ENCODE data around the gene TAPT1.

DNA sequence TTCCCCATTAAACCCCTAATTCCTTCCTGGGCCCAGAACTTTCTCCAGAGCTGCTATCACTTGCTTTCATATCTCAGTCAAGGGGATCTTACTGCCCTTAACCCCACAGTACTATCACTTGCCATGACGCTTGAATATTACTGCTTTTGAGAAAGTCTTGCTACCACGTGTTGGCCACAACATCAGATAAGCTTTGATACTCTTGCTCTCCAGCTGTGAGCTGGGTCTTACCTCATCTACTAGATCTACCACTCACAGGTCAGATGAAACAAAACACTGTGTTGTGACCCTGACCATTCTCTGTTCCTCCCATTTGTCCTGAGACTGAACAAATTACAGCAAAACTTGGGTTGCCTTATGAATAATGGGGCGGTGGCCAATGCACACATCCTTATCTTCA is 12.1 kb upstream of the TAPT1 start:
- TF ChIP-seq, protein P1, sequence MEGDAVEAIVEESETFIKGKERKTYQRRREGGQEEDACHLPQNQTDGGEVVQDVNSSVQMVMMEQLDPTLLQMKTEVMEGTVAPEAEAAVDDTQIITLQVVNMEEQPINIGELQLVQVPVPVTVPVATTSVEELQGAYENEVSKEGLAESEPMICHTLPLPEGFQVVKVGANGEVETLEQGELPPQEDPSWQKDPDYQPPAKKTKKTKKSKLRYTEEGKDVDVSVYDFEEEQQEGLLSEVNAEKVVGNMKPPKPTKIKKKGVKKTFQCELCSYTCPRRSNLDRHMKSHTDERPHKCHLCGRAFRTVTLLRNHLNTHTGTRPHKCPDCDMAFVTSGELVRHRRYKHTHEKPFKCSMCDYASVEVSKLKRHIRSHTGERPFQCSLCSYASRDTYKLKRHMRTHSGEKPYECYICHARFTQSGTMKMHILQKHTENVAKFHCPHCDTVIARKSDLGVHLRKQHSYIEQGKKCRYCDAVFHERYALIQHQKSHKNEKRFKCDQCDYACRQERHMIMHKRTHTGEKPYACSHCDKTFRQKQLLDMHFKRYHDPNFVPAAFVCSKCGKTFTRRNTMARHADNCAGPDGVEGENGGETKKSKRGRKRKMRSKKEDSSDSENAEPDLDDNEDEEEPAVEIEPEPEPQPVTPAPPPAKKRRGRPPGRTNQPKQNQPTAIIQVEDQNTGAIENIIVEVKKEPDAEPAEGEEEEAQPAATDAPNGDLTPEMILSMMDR (IDR thresholded peaks at IDR 0.05; ENCODE audit: extremely low read depth in 1 of 2, insufficient read depth in 1 of 2, low read depth in 1 of 2, low read length in 2 of 2), result no peak
- TF ChIP-seq JUN (IDR thresholded peaks at IDR 0.05; ENCODE audit: borderline replicate concordance, insufficient read depth, insufficient read length, low read depth) (no peak), MAX (IDR thresholded peaks at IDR 0.05; ENCODE audit: insufficient read depth, insufficient read length) (no peak), EZH2 (IDR thresholded peaks at IDR 0.05; ENCODE audit: borderline replicate concordance, low read depth, low read length, severe bottlenecking) (no peak), MYC (IDR thresholded peaks at IDR 0.05; ENCODE audit: low read depth, low read length) (no peak), POLR2A (IDR thresholded peaks at IDR 0.05; ENCODE audit: low read depth, low read length) (no peak), POLR2AphosphoS5 (IDR thresholded peaks at IDR 0.05; ENCODE audit: insufficient read depth, low read depth, low read length) (no peak), GATA2 (IDR thresholded peaks at IDR 0.05; ENCODE audit: insufficient read depth, insufficient read length, low read depth, low read length) (no peak), FOS (IDR thresholded peaks at IDR 0.05; ENCODE audit: borderline replicate concordance, insufficient read depth, low read length) (no peak)
